ENCODE measurements around the gene CRHR2. TPM values are rescaled to one million over a fixed set of nuclear protein-coding genes. Genes with fewer than 3 reads are reported as not detected.
A peak's percentile ranks its signal among the peaks of the same experiment; 100 is the strongest.

The CRHR2 gene
- total and polyA plus RNA-seq, 2 of the 4 experiments (the other 2 are of a cell fraction), result not detected

- Histone ChIP-seq H3K36me3 (ENCODE audit: control insufficient read depth, insufficient read depth, low read length) (no peaks in the 10 kb centered on the region), H3K18ac (ENCODE audit: low read depth, low read length) (no peak overlapping the region), H2AK5ac (ENCODE audit: low read depth, low read length) (no peak overlapping the region), H3K9me1 (ENCODE audit: insufficient read depth, low read length) (no peaks in the 10 kb centered on the region; the same call in 1 of the 2 replicates), H3K9me3 (ENCODE audit: control insufficient read depth, insufficient read depth, low read length) (no peaks in the 10 kb centered on the region), H3K79me1 (ENCODE audit: low read depth in 1 of 2, low read length in 2 of 2) (no peaks in the 10 kb centered on the region), H3K27ac (ENCODE audit: insufficient read depth, low read length) (no peak overlapping the region), H3K56ac (ENCODE audit: extremely low read depth, insufficient read depth, low read length) (no peak overlapping the region), H3K27me3 (ENCODE audit: control insufficient read depth, insufficient read depth, low read length) (peaks cover 67% of the 10 kb centered on the region), H3K4me3 (ENCODE audit: insufficient read depth, low read depth, low read length) (no peak overlapping the region), H4K8ac (ENCODE audit: low read depth in 2 of 2, low read length in 2 of 2) (no peak overlapping the region), H3K9ac (ENCODE audit: low read depth, low read length) (no peak overlapping the region), H2BK15ac (ENCODE audit: low read depth, low read length) (no peak overlapping the region), H4K91ac (ENCODE audit: insufficient read depth, low read depth, low read length) (no peak overlapping the region), H3K23ac (ENCODE audit: low read depth, low read length) (no peak overlapping the region), H2BK120ac (ENCODE audit: low read depth, low read length) (no peak overlapping the region), H3K4me1 (ENCODE audit: control insufficient read depth, insufficient read depth, low read length) (no peaks in the 10 kb centered on the region), H3K4ac (ENCODE audit: low read depth, low read length) (no peak overlapping the region), H3K4me2 (ENCODE audit: low read depth, low read length) (no peak overlapping the region), H2BK20ac (ENCODE audit: low read depth, low read length) (no peak overlapping the region), H2BK5ac (ENCODE audit: low read depth, low read length, poor library complexity, severe bottlenecking) (no peak overlapping the region), H2AK9ac (replicated peaks; ENCODE audit: low read depth, low read length, poor library complexity) (no peak overlapping the region), H4K20me1 (ENCODE audit: insufficient read depth, low read length) (no peaks in the 10 kb centered on the region), H2AFZ (replicated peaks; ENCODE audit: low read length, poor library complexity) (no peak overlapping the region), H4K5ac (ENCODE audit: low read depth, low read length) (no peak overlapping the region), H3K14ac (replicated peaks; ENCODE audit: low read depth, low read length) (no peak overlapping the region)
- in situ Hi-C loops (cut with MboI; ENCODE audit: low sequenced_read_pairs), result no loop called here
- ChIA-PET POLR2A (ENCODE audit: unreplicated experiment) (no interaction called here), CTCF (no interaction called here)
- intact Hi-C loops (cut with micrococcal nuclease), result no loop called here
- BruUV-seq (replicated peaks), result no TSS peak
- TF ChIP-seq CEBPB (IDR thresholded peaks at IDR 0.05; ENCODE audit: low read depth, low read length), result no peak
- TF ChIP-seq RCOR1 (IDR thresholded peaks at IDR 0.05; ENCODE audit: insufficient replicate concordance, low read length), result no peak
- TF ChIP-seq ELK1 (IDR thresholded peaks at IDR 0.05; ENCODE audit: borderline replicate concordance, low read depth, low read length), result no peak
- no peak for TF ChIP-seq POLR2A (IDR thresholded peaks at IDR 0.05; ENCODE audit: low read depth, low read length)
- no peak for TF ChIP-seq CTCF (conservative IDR thresholded peaks at IDR 0.05; ENCODE audit: low read depth, low read length)
- TF ChIP-seq MAFK (IDR thresholded peaks at IDR 0.05; ENCODE audit: low read depth, low read length), result no peak
- no peak for TF ChIP-seq RAD21 (IDR thresholded peaks at IDR 0.05; ENCODE audit: low read length)
- TF ChIP-seq FOS (IDR thresholded peaks at IDR 0.05; ENCODE audit: low read depth, low read length), result no peak
- no peak for TF ChIP-seq USF2 (IDR thresholded peaks at IDR 0.05; ENCODE audit: low read depth, low read length)
- no peak for TF ChIP-seq RFX5 (IDR thresholded peaks at IDR 0.05; ENCODE audit: low read depth, low read length)
- TF ChIP-seq MAZ (IDR thresholded peaks at IDR 0.05; ENCODE audit: borderline replicate concordance, low read depth, low read length), result no peak
- DNase-seq (no peak), ATAC-seq (ENCODE audit: low read depth) (peak; percentile 44)
- no CpG with 5 or more reads among the region's 2 CpGs for WGBS, 2 experiments (ENCODE audit: extremely low coverage in 2 of 2, insufficient read length in 1 of 2)
- dilution Hi-C loops (cut with HindIII; ENCODE audit: low sequenced_read_pairs, unreplicated experiment), result no loop called here
Observed at GRCh38 chr7:30684351-30684750, 2.1 kb upstream of the CRHR2 start.
